HCT116 (cell line): Measurements from ENCODE around the gene MAN1A1. TPM values are rescaled to one million over a fixed set of nuclear protein-coding genes. Genes with fewer than 3 reads are reported as not detected.
"Not testable (repeated sequence)": the region's sequence is repeated elsewhere in the genome, so short reads cannot be mapped to it uniquely, and the experiment has no call there.

Experiments
- ATAC-seq: fragments of 200-7000 bp; cut with Tn5 transposase; 2 replicates; pipeline ENCODE4 v1.9.1; 2020; ENCODE audit warnings: mild to moderate bottlenecking, moderate library complexity
- BruUV-seq: library from RNA; stranded (reverse); fragments of 400-500 nt; replicated peaks from 2 replicates; lab custom pipeline; 2021; lab: Mats Ljungman, UMichigan
- CTCF ChIA-PET: fragments of 300-600 bp; sonication (Branson Sonifier 250); formaldehyde crosslinking; loops from one replicate; lab custom pipeline; 2021; ENCODE audit warnings: antibody characterized with exemption; lab: Charles Lee
- POLR2A ChIA-PET: fragments of 300-600, 350-600 bp; sonication (Branson Sonifier 250); formaldehyde crosslinking; loops from one replicate; lab custom pipeline; 2021; ENCODE audit warnings: antibody characterized with exemption; lab: Charles Lee
- RAD21 ChIA-PET, 2 experiments: fragments of 300-600 bp; sonication (Branson Sonifier 250); formaldehyde crosslinking; loops; one replicate each; lab custom pipeline; 2023; ENCODE audit warnings: low total read pairs in 2 of 2; ENCODE audit not compliant: uncharacterized antibody in 2 of 2, unreplicated experiment in 2 of 2, low non-redundant PET in 1 of 2; lab: Charles Lee
- DNase-seq: peaks from one replicate; pipeline ENCODE4 v3.0.0-alpha.2; 2010; ENCODE audit warnings: low read depth, low spot score
- H2AFZ ChIP-seq: fragments of 200-600 bp; shearing (Covaris generic), sonication (generic); 2 replicates; pipeline ENCODE4 v1.6.1; 2017; ENCODE audit warnings: low read depth, mixed run types, mixed read lengths, antibody characterized with exemption, low read length; ENCODE audit not compliant: poor library complexity, severe bottlenecking
- H3K27ac ChIP-seq: 2 replicates; pipeline ENCODE4 v1.5.1; 2012; ENCODE audit warnings: low read depth, low read length
- H3K27me3 ChIP-seq: fragments of 200-600 bp; sonication (generic); 2 replicates; pipeline ENCODE4 v1.6.1; 2016; ENCODE audit warnings: mixed run types, low read length, mixed read lengths; ENCODE audit not compliant: insufficient read depth
- H3K36me3 ChIP-seq, 2 experiments: fragments of 200-500 bp in 1 of 2; fragments of 200-600 bp in 1 of 2; sonication (Bioruptor generic) in 1 of 2; sonication (generic) in 1 of 2; 2 replicates each; pipeline versions ENCODE4 v1.5.1 to v1.6.1; 2014 to 2016; ENCODE audit warnings: low read length in 2 of 2, inconsistent platforms in 1 of 2, mixed read lengths in 1 of 2, mixed run types in 1 of 2; ENCODE audit not compliant: insufficient read depth in 2 of 2, control insufficient read depth in 1 of 2
- H3K4me1 ChIP-seq, 2 experiments: fragments of 200-600 bp in 1 of 2; sonication (generic) in 1 of 2; 2 replicates each; pipeline versions ENCODE4 v1.5.1 to v1.6.1; 2012 to 2017; ENCODE audit warnings: low read length in 2 of 2, inconsistent platforms in 1 of 2, mild to moderate bottlenecking in 1 of 2, mixed read lengths in 1 of 2, mixed run types in 1 of 2, moderate library complexity in 1 of 2; ENCODE audit not compliant: insufficient read depth in 2 of 2, control insufficient read depth in 1 of 2
- H3K4me2 ChIP-seq: fragments of 200-600 bp; sonication (generic); 2 replicates; pipeline ENCODE4 v1.6.1; 2017; ENCODE audit warnings: mixed run types, low read length, mixed read lengths
- H3K4me3 ChIP-seq, 2 experiments: fragments of 200-600 bp in 1 of 2; sonication (generic) in 1 of 2; replicated peaks in 1 of 2; 2 replicates each; pipeline ENCODE4 v1.5.1; 2011 to 2016; ENCODE audit warnings: low read length in 2 of 2, control low read depth in 1 of 2, low read depth in 1 of 2, mild to moderate bottlenecking in 1 of 2, mixed read lengths in 1 of 2, mixed run types in 1 of 2
- H3K79me2 ChIP-seq: fragments of 200-600 bp; sonication (generic); 2 replicates; pipeline ENCODE4 v1.6.1; 2017; ENCODE audit warnings: mild to moderate bottlenecking, mixed run types, low read length, moderate library complexity, mixed read lengths; ENCODE audit not compliant: insufficient read depth
- H3K9ac ChIP-seq: fragments of 200-600 bp; sonication (generic); 2 replicates; pipeline ENCODE4 v1.6.1; 2016; ENCODE audit warnings: low read length, mixed read lengths
- H3K9me2 ChIP-seq: fragments of 200-600 bp; sonication (generic), shearing (Covaris generic); 2 replicates; pipeline ENCODE4 v1.6.1; 2017; ENCODE audit warnings: mixed run types, mild to moderate bottlenecking, moderate library complexity; ENCODE audit not compliant: insufficient read depth
- H3K9me3 ChIP-seq, 2 experiments: fragments of 200-500 bp in 1 of 2; fragments of 200-600 bp in 1 of 2; sonication (Bioruptor generic) in 1 of 2; sonication (generic) in 1 of 2; 2 replicates each; pipeline ENCODE4 v1.6.1; 2014 to 2017; ENCODE audit warnings: low read length in 2 of 2, mixed read lengths in 2 of 2, inconsistent platforms in 1 of 2, low read depth in 1 of 2, mild to moderate bottlenecking in 1 of 2, mixed run types in 1 of 2, moderate library complexity in 1 of 2; ENCODE audit not compliant: control insufficient read depth in 1 of 2, insufficient read depth in 1 of 2
- H4K20me1 ChIP-seq: fragments of 200-600 bp; sonication (generic), shearing (Covaris generic); 2 replicates; pipeline ENCODE4 v1.6.1; 2017; ENCODE audit warnings: mixed run types, mild to moderate bottlenecking, moderate library complexity; ENCODE audit not compliant: insufficient read depth
- CBX3 ChIP-seq: IDR thresholded peaks from 2 replicates; pipeline ENCODE4 v1.6.1; 2012; ENCODE audit warnings: low read depth
- EGR1 ChIP-seq: IDR thresholded peaks from 2 replicates; pipeline ENCODE4 v1.6.1; 2012; ENCODE audit warnings: low read depth
- ELF1 ChIP-seq: IDR thresholded peaks from 2 replicates; pipeline ENCODE4 v1.6.1; 2012; ENCODE audit warnings: low read depth, borderline replicate concordance
- EZH2 ChIP-seq: fragments of 200-600 bp; sonication (generic); IDR thresholded peaks from 2 replicates; pipeline ENCODE4 v1.6.1; 2017; ENCODE audit warnings: antibody characterized with exemption, mixed run types
- EZH2phosphoT487 ChIP-seq: fragments of 200-600 bp; IDR thresholded peaks from 2 replicates; pipeline ENCODE4 v1.6.1; 2018; ENCODE audit warnings: antibody characterized with exemption, borderline replicate concordance
- FOSL1 ChIP-seq: IDR thresholded peaks from 2 replicates; pipeline ENCODE4 v1.6.1; 2012; ENCODE audit warnings: low read depth
- JUND ChIP-seq: IDR thresholded peaks from 2 replicates; pipeline ENCODE4 v1.6.1; 2012
- RAD21 ChIP-seq: IDR thresholded peaks from 2 replicates; pipeline ENCODE4 v1.6.1; 2012; ENCODE audit warnings: low read depth, mild to moderate bottlenecking
- SIN3A ChIP-seq: IDR thresholded peaks from 2 replicates; pipeline ENCODE4 v1.6.1; 2012; ENCODE audit warnings: low read depth
- YY1 ChIP-seq: IDR thresholded peaks from 2 replicates; pipeline ENCODE4 v1.6.1; 2011; ENCODE audit warnings: low read length, low read depth, moderate library complexity, mild to moderate bottlenecking; ENCODE audit not compliant: insufficient replicate concordance; ENCODE audit errors: extremely low read depth
- ZBTB33 ChIP-seq: IDR thresholded peaks from 2 replicates; pipeline ENCODE4 v1.6.1; 2011; ENCODE audit warnings: mild to moderate bottlenecking, low read length, moderate library complexity; ENCODE audit not compliant: insufficient replicate concordance; ENCODE audit errors: extremely low read depth
- ZNF274 ChIP-seq: fragments of 200-500 bp; sonication (Bioruptor generic); IDR thresholded peaks from 2 replicates; pipeline ENCODE4 v1.6.1; 2014; ENCODE audit warnings: mild to moderate bottlenecking, low read depth, low read length, inconsistent platforms
- intact Hi-C: fragments of 100-400 bp; cut with micrococcal nuclease; formaldehyde crosslinking; loops from 2 replicates; pipeline ENCODE4 v1.10.0; 2022
- total RNA-seq: library from RNA; stranded (reverse); gene quantifications from one replicate; pipeline ENCODE4 v1.2.1, GENCODE V29; 2021; ENCODE audit not compliant: unreplicated experiment

The MAN1A1 gene
- total RNA-seq, 1 experiment from 2014 or later = 46.0 TPM

DNA sequence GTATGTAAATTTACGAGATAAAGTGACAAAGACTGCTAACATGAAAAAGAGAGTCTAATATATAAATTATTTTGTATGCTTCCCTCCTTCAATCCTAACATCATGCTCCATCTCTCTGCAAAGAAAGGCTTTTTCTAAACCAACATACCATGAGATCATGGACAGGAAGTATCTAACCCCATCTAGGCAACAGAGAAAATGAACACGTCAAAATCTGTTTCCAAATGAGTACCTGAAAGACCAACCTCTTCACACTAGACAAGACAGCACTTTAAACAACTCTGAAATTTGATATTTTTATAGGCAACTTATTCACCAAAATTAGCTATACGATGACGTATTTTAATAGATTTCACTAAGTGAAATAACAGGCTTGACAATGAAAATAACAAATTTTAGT lies 54.6 kb downstream of the MAN1A1 start:
- TF ChIP-seq EZH2phosphoT487 (no peak), JUND (no peak), RAD21 (no peak), FOSL1 (no peak), YY1 (no peak), EGR1 (no peak), ZNF274 (no peak), EZH2 (no peak), ELF1 (no peak), CBX3 (no peak), ZBTB33 (no peak), SIN3A (no peak)
- H4K20me1 ChIP-seq = peaks cover 3% of the 10 kb centered on the region; the same call in 1 of the 2 replicates
- H3K9ac ChIP-seq = no peak overlapping the region
- H3K79me2 ChIP-seq = no peaks in the 10 kb centered on the region
- DNase-seq = no peak
- no peaks in the 10 kb centered on the region; the same call in 1 of the 2 replicates for H3K9me2 ChIP-seq
- RAD21 ChIA-PET = no interaction called here
- ATAC-seq = no peak
- H3K36me3 ChIP-seq = peaks cover 0 to 10% of the 10 kb centered on the region in 2 experiments; a peak in 1 of 4 replicates
- H3K27ac ChIP-seq = no peak overlapping the region
- CTCF ChIA-PET = no interaction called here
- no peak overlapping the region for H3K4me3 ChIP-seq
- no peaks in the 10 kb centered on the region for H3K9me3 ChIP-seq
- POLR2A ChIA-PET = no interaction called here
- no peaks in the 10 kb centered on the region for H3K4me1 ChIP-seq
- no TSS peak for BruUV-seq
- intact Hi-C loops = no loop called here
- H3K4me2 ChIP-seq = no peak overlapping the region
- H2AFZ ChIP-seq = no peak overlapping the region
- no peaks in the 10 kb centered on the region for H3K27me3 ChIP-seq

DNA sequence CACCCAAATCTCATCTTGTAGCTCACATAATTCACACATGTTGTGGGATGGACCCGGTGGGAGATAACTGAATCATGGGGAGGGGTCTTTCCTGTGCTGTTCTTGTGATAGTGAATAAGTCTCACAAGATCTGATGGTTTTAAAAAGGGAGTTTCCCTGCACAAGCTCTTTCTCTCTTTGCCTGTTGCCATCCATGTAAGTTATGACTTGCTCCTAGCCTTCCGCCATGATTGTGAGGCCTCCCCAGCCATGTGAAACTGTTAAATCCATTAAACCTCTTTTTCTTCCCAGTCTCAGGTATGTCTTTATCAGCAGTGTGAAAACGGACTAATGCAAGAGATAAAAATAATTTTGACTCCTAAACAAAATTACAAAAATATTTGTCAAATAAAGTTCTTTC lies 58.5 kb downstream of the MAN1A1 start:
- H3K4me1 ChIP-seq, H4K20me1 ChIP-seq, RAD21 ChIA-PET, intact Hi-C loops, H3K4me3 ChIP-seq, H3K27ac ChIP-seq, H2AFZ ChIP-seq, CTCF ChIA-PET, DNase-seq, POLR2A ChIA-PET, H3K9ac ChIP-seq, H3K27me3 ChIP-seq, H3K79me2 ChIP-seq, ATAC-seq, BruUV-seq, H3K9me2 ChIP-seq, H3K4me2 ChIP-seq, H3K9me3 ChIP-seq: not testable (repeated sequence)
- peaks cover 0 to 14% of the 10 kb centered on the region in 2 experiments; a peak in 1 of 4 replicates for H3K36me3 ChIP-seq
